ENCODE results near the gene SLC27A6. TPM values are rescaled to one million over a fixed set of nuclear protein-coding genes. Genes with fewer than 3 reads are reported as not detected.

The SLC27A6 gene
- total RNA-seq, 1 donor from 2014 or later, result 7.4 TPM

DNA sequence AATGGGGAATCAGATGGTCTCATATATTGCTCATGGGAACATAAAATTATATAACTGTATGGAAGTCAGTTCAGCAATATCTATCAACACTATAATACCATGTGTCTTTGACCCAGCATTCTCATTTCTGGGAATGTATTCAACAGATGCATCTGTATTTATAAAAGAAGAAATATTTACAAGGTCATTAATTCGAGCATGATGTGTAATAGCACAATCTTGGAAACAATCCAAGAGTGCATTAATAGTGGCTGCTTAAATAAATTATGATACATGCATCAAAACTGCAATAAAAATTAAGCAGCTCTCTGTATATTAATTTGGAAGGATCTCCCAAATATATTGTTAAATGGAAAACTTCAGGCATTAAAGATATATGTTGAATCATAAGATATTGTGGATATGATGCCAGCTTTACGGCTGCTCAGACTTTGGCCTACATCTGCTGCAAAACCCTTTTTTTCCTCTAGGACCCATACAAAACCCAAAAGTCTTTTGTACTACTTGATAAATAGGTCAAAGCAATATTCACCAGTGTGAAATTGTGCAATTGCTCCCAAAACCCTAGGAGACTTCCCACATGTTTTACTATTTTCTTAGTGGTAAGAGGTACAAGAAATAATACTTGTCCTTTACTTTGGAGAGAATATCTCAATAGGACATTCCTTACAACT is 84.0 kb downstream of the SLC27A6 start:
- Histone ChIP-seq H3K36me3 (no peaks in the 10 kb centered on the region), H3K4me1 (no peaks in the 10 kb centered on the region), H3K4me3 (no peak overlapping the region), H4K20me1 (ENCODE audit: low read depth) (no peaks in the 10 kb centered on the region), H3K27me3 (no peaks in the 10 kb centered on the region), H2AFZ (replicated peaks) (no peak overlapping the region), H3F3A (ENCODE audit: low read depth) (no peaks in the 10 kb centered on the region), H3K9ac (no peak overlapping the region), H3K27ac (no peak overlapping the region), H3K79me2 (ENCODE audit: low read depth) (no peaks in the 10 kb centered on the region), H3K9me3 (ENCODE audit: low read depth) (no peaks in the 10 kb centered on the region), H3K4me2 (no peak overlapping the region)
- peaks cover 3% of the 10 kb centered on the region for H3K9me3 Mint-ChIP-seq
- H3K4me3 Mint-ChIP-seq, result no peak overlapping the region
- TF ChIP-seq EZH2 (IDR thresholded peaks at IDR 0.05) (no peak), CTCF (IDR thresholded peaks at IDR 0.05) (no peak), EZH2phosphoT487 (IDR thresholded peaks at IDR 0.05) (no peak)
- H3K27me3 Mint-ChIP-seq (ENCODE audit: insufficient read depth, low read depth), result no peaks in the 10 kb centered on the region
- no peak for DNase-seq (ENCODE audit: low spot score)
- no peaks in the 10 kb centered on the region for H3K4me1 Mint-ChIP-seq
- H3K27ac Mint-ChIP-seq, result no peak overlapping the region
- H3K36me3 Mint-ChIP-seq, result no peaks in the 10 kb centered on the region

DNA sequence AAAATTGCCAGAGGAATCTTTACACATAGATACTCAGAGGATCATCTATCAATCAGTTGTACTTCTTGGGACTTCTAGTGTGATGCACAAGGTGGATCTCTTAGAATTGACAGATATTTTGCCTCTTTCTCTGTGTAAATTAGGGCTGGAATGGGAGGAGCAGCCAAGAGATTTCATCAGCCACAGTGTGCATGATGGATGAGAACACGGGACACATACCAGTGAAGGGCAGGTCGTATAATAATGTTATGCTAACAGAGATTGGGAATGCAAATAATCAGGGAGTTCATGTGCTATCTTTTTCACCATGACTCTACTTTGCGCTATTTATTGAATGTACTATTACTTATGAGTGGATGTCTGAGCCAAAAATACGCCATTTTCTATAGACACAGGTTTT is 86.0 kb downstream of the SLC27A6 start:
- no peaks in the 10 kb centered on the region for H3K36me3 Mint-ChIP-seq
- Histone ChIP-seq H3K4me3 (no peak overlapping the region), H3K4me2 (no peak overlapping the region), H2AFZ (replicated peaks) (no peak overlapping the region), H3F3A (ENCODE audit: low read depth) (no peaks in the 10 kb centered on the region), H3K27ac (no peak overlapping the region), H3K36me3 (no peaks in the 10 kb centered on the region), H3K79me2 (ENCODE audit: low read depth) (no peaks in the 10 kb centered on the region), H3K9ac (no peak overlapping the region), H3K9me3 (ENCODE audit: low read depth) (no peaks in the 10 kb centered on the region), H3K4me1 (no peaks in the 10 kb centered on the region), H4K20me1 (ENCODE audit: low read depth) (no peaks in the 10 kb centered on the region), H3K27me3 (no peaks in the 10 kb centered on the region)
- no peak for DNase-seq (ENCODE audit: low spot score)
- TF ChIP-seq CTCF (IDR thresholded peaks at IDR 0.05) (no peak), EZH2phosphoT487 (IDR thresholded peaks at IDR 0.05) (no peak), EZH2 (IDR thresholded peaks at IDR 0.05) (no peak)
- H3K4me3 Mint-ChIP-seq, result no peak overlapping the region
- H3K27me3 Mint-ChIP-seq (ENCODE audit: insufficient read depth, low read depth), result no peaks in the 10 kb centered on the region
- no peaks in the 10 kb centered on the region for H3K4me1 Mint-ChIP-seq
- no peak overlapping the region for H3K27ac Mint-ChIP-seq
- H3K9me3 Mint-ChIP-seq, result no peaks in the 10 kb centered on the region

DNA sequence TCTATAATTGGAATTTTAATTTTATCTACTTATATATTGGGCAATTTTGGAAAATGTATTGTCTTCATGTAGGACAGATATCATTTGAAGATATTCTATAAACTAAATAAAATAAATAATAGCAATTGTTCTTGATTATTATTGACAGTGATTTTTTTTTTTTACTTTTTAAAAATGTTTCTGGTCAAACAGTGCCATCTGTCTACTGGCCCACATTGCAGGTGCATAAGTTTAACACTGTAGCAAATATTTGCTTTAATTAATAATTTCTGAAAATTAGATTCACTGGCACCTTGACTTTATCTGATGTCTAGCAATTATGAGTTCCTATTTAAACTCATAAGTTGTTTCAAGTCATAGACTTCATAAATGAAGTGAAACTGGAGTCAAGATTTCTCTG is 88.2 kb downstream of the SLC27A6 start:
- Histone ChIP-seq H3K27me3 (no peaks in the 10 kb centered on the region), H2AFZ (replicated peaks) (no peak overlapping the region), H3K27ac (no peak overlapping the region), H3K4me3 (no peak overlapping the region), H3K4me2 (no peak overlapping the region), H3F3A (ENCODE audit: low read depth) (no peaks in the 10 kb centered on the region), H3K9me3 (ENCODE audit: low read depth) (no peaks in the 10 kb centered on the region), H3K36me3 (no peaks in the 10 kb centered on the region), H3K4me1 (no peaks in the 10 kb centered on the region), H3K9ac (no peak overlapping the region), H3K79me2 (ENCODE audit: low read depth) (no peaks in the 10 kb centered on the region), H4K20me1 (ENCODE audit: low read depth) (no peaks in the 10 kb centered on the region)
- peaks cover 6% of the 10 kb centered on the region for H3K9me3 Mint-ChIP-seq
- no peaks in the 10 kb centered on the region for H3K36me3 Mint-ChIP-seq
- peaks cover 2% of the 10 kb centered on the region for H3K27me3 Mint-ChIP-seq (ENCODE audit: insufficient read depth, low read depth)
- DNase-seq (ENCODE audit: low spot score), result no peak
- H3K27ac Mint-ChIP-seq, result no peak overlapping the region
- no peaks in the 10 kb centered on the region for H3K4me1 Mint-ChIP-seq
- no peak overlapping the region for H3K4me3 Mint-ChIP-seq
- TF ChIP-seq EZH2 (IDR thresholded peaks at IDR 0.05) (no peak), CTCF (IDR thresholded peaks at IDR 0.05) (no peak), EZH2phosphoT487 (IDR thresholded peaks at IDR 0.05) (no peak)
